HEK293 (cell line): ENCODE results near the gene TEAD2.

Experiments used
- CTCF ChIA-PET: fragments of 350-600 bp; formaldehyde crosslinking; extraction: SDS; loops from one replicate; lab custom pipeline; 2021; ENCODE audit warnings: antibody characterized with exemption; lab: Yijun Ruan, JAX
- POLR2A ChIA-PET: fragments of 300-600 bp; formaldehyde crosslinking; extraction: SDS; loops from one replicate; lab custom pipeline; 2020; ENCODE audit warnings: antibody characterized with exemption, inconsistent platforms; lab: Yijun Ruan, JAX
- H3K27ac ChIP-seq: fragments of 200-500 bp; sonication (Bioruptor generic); 2 replicates; pipeline ENCODE4 v1.5.1; 2014; ENCODE audit warnings: low read depth, low read length, control low read depth, inconsistent platforms; ENCODE audit errors: extremely low read depth
- H3K36me3 ChIP-seq, 2 experiments: fragments of 200-500 bp in 1 of 2; sonication (Bioruptor generic) in 1 of 2; 1 replicate in 1 of 2; 2 replicates in 1 of 2; pipeline ENCODE4 v1.5.1; 2014 to 2017; ENCODE audit warnings: inconsistent platforms in 2 of 2, low read length in 2 of 2; ENCODE audit not compliant: control insufficient read depth in 2 of 2, insufficient read depth in 1 of 2
- H3K4me1 ChIP-seq: fragments of 200-500 bp; sonication (Bioruptor generic); 2 replicates; pipeline ENCODE4 v1.5.1; 2014; ENCODE audit warnings: mild to moderate bottlenecking, low read length, inconsistent platforms; ENCODE audit not compliant: control insufficient read depth, insufficient read depth
- H3K4me3 ChIP-seq: 2 replicates; pipeline ENCODE4 v1.5.1; 2011; ENCODE audit warnings: low read depth, mild to moderate bottlenecking, control low read depth, low read length, moderate library complexity
- H3K9me3 ChIP-seq: fragments of 200-500 bp; sonication (Bioruptor generic); 2 replicates; pipeline ENCODE4 v1.5.1; 2014; ENCODE audit warnings: low read depth, low read length, inconsistent platforms; ENCODE audit not compliant: control insufficient read depth, insufficient read depth
- FEZF1 ChIP-seq: fragments of 450-650 bp; formaldehyde crosslinking; IDR thresholded peaks from 2 replicates; pipeline ENCODE4 v1.5.1; 2016; ENCODE audit warnings: missing biosample characterization, missing genetic modification characterization
- GLI2 ChIP-seq: fragments of 450-650 bp; formaldehyde crosslinking; IDR thresholded peaks from 2 replicates; pipeline ENCODE4; 2017; ENCODE audit warnings: missing biosample characterization, missing genetic modification characterization, low read depth, borderline replicate concordance
- PRDM2 ChIP-seq: fragments of 450-650 bp; formaldehyde crosslinking; IDR thresholded peaks from 2 replicates; pipeline ENCODE4 v1.5.1; 2016; ENCODE audit warnings: missing biosample characterization, missing genetic modification characterization, borderline replicate concordance
- REPIN1 ChIP-seq: fragments of 450-650 bp; formaldehyde crosslinking; IDR thresholded peaks from 2 replicates; pipeline ENCODE4 v1.5.1; 2017; ENCODE audit warnings: missing biosample characterization, missing genetic modification characterization, low read depth
- ZBTB48 ChIP-seq: fragments of 450-650 bp; formaldehyde crosslinking; IDR thresholded peaks from 2 replicates; pipeline ENCODE4 v1.5.1; 2016; ENCODE audit warnings: missing biosample characterization, missing genetic modification characterization
- ZNF24 ChIP-seq: fragments of 450-650 bp; formaldehyde crosslinking; IDR thresholded peaks from 2 replicates; pipeline ENCODE4 v1.5.1; 2016; ENCODE audit warnings: missing biosample characterization, missing genetic modification characterization
- ZNF26 ChIP-seq: fragments of 450-650 bp; formaldehyde crosslinking; IDR thresholded peaks from 2 replicates; pipeline ENCODE4 v1.5.1; 2016; ENCODE audit warnings: missing biosample characterization, missing genetic modification characterization
- ZNF302 ChIP-seq: fragments of 450-650 bp; formaldehyde crosslinking; IDR thresholded peaks from 2 replicates; pipeline ENCODE4 v1.5.1; 2016; ENCODE audit warnings: missing biosample characterization, missing genetic modification characterization, low read depth
- ZNF311 ChIP-seq: fragments of 450-650 bp; formaldehyde crosslinking; IDR thresholded peaks from 2 replicates; pipeline ENCODE4 v1.5.1; 2017; ENCODE audit warnings: missing biosample characterization, missing genetic modification characterization, borderline replicate concordance
- ZNF449 ChIP-seq: fragments of 450-650 bp; formaldehyde crosslinking; IDR thresholded peaks from 2 replicates; pipeline ENCODE4 v1.5.1; 2017; ENCODE audit warnings: missing biosample characterization, mild to moderate bottlenecking, missing genetic modification characterization, moderate library complexity
- ZNF654 ChIP-seq: fragments of 450-650 bp; formaldehyde crosslinking; IDR thresholded peaks from 2 replicates; pipeline ENCODE4 v1.5.1; 2016; ENCODE audit warnings: low read depth, missing biosample characterization, missing genetic modification characterization
- ZNF830 ChIP-seq: fragments of 450-650 bp; IDR thresholded peaks from 2 replicates; pipeline ENCODE4 v1.5.0; 2018; ENCODE audit warnings: missing biosample characterization, missing genetic modification characterization, low read depth, mild to moderate bottlenecking, moderate library complexity

TEAD2 gene

GRCh38 chr19:49337267-49338022, 24.8 kb downstream of the TEAD2 start (continued):
- TF ChIP-seq PRDM2 (tag by site-specific recombination) = no peak
- TF ChIP-seq, all 188 proteins: peak for 0

GRCh38 chr19:49336482-49337266, 25.5 kb downstream of the TEAD2 start:
- Histone ChIP-seq H3K4me3 (no peak overlapping the region), H3K9me3 (no peaks in the 10 kb centered on the region), H3K4me1 (peaks cover 7% of the 10 kb centered on the region; the same call in 1 of the 2 replicates), H3K27ac (no peak overlapping the region), H3K36me3 (peaks cover 0 to 14% of the 10 kb centered on the region in 2 experiments; a peak in 2 of 3 replicates)
- TF ChIP-seq REPIN1 (no peak), ZBTB48 (tag by site-specific recombination) (no peak)
- ChIA-PET POLR2A (interaction anchor here (0.6 kb wide), 1 partner anchor 887 kb away, joined by 3 read pairs; no protein-coding TSS in a partner anchor), CTCF (interaction anchor here (0.6 to 1.3 kb wide), 4 partner anchors 9 to 15 kb away, joined by 3 to 6 read pairs (median 4); no protein-coding TSS in a partner anchor)

GRCh38 chr19:49335784-49336481, 26.3 kb downstream of the TEAD2 start:
- no peak for TF ChIP-seq GLI2 (tag by site-specific recombination)
- no peak for TF ChIP-seq ZNF830 (tag by site-specific recombination)
- TF ChIP-seq ZNF302 (tag by site-specific recombination) = no peak
- no peak for TF ChIP-seq ZNF24 (tag by site-specific recombination)
- no peak for TF ChIP-seq ZNF26 (tag by site-specific recombination)
- TF ChIP-seq ZNF311 (tag by site-specific recombination) = no peak
- no peak for TF ChIP-seq FEZF1 (tag by site-specific recombination)
- TF ChIP-seq ZNF449 (tag by site-specific recombination) = no peak
- TF ChIP-seq REPIN1 = no peak
- TF ChIP-seq ZNF654 (tag by site-specific recombination) = no peak
- H3K4me3 ChIP-seq = no peak overlapping the region
- H3K9me3 ChIP-seq = no peaks in the 10 kb centered on the region
- peaks cover 0 to 7% of the 10 kb centered on the region in 2 experiments; a peak in 2 of 3 replicates for H3K36me3 ChIP-seq
- H3K4me1 ChIP-seq = peaks cover 7% of the 10 kb centered on the region; the same call in 1 of the 2 replicates
- POLR2A ChIA-PET = no interaction called here
- H3K27ac ChIP-seq = no peak overlapping the region
- CTCF ChIA-PET = no interaction called here
